ENCODE results near the gene CST6.

- no peak for TF ChIP-seq EZH2phosphoT487 (IDR thresholded peaks at IDR 0.05)
- TF ChIP-seq CTCF (IDR thresholded peaks at IDR 0.05): no peak
- no peak for TF ChIP-seq EZH2 (IDR thresholded peaks at IDR 0.05)
Observed at GRCh38 chr11:66012371-66012945, 650 bp downstream of the CST6 start.

Measured in neural progenitor cell (in vitro differentiated cells).